Type B pancreatic cell (in vitro differentiated cells): ENCODE results near the gene UNC5C. TPM values are rescaled to one million over a fixed set of nuclear protein-coding genes. Genes with fewer than 3 reads are reported as not detected.

ENCODE experiments used
- DNase-seq: peaks from one replicate; pipeline ENCODE4 v3.0.0; 2021; ENCODE audit warnings: mixed read lengths; ENCODE audit not compliant: unreplicated experiment; ENCODE audit errors: extremely low spot score
- H3K27ac Mint-ChIP-seq: 2 replicates; pipeline ENCODE4 v1.8.0; 2021; ENCODE audit warnings: mild to moderate bottlenecking, mixed read lengths
- H3K27me3 Mint-ChIP-seq: 2 replicates; pipeline ENCODE4 v1.8.0; 2021; ENCODE audit warnings: mixed read lengths
- H3K36me3 Mint-ChIP-seq: 2 replicates; pipeline ENCODE4 v1.8.0; 2021; ENCODE audit warnings: mixed read lengths
- H3K4me1 Mint-ChIP-seq: one replicate; pipeline ENCODE4 v1.8.0; 2021; ENCODE audit warnings: mixed read lengths; ENCODE audit not compliant: unreplicated experiment
- H3K4me3 Mint-ChIP-seq: 2 replicates; pipeline ENCODE4 v1.8.0; 2021; ENCODE audit warnings: mild to moderate bottlenecking, mixed read lengths
- H3K9me3 Mint-ChIP-seq: 2 replicates; pipeline ENCODE4 v1.8.0; 2021; ENCODE audit warnings: mixed read lengths
- total RNA-seq: library from RNA; stranded (reverse); gene quantifications from 2 replicates; pipeline ENCODE4 v1.2.1, GENCODE V29; 2021; ENCODE audit warnings: low replicate concordance
- TF ChIP-seq, protein P1 (sequence below): fragments of 200-600 bp; sonication (generic); conservative IDR thresholded peaks from 2 replicates; pipeline ENCODE4 v1.5.0; 2021; ENCODE audit warnings: antibody characterized with exemption, mild to moderate bottlenecking

Gene UNC5C
- total RNA-seq, 1 donor from 2014 or later, result 95.0 TPM

DNA sequence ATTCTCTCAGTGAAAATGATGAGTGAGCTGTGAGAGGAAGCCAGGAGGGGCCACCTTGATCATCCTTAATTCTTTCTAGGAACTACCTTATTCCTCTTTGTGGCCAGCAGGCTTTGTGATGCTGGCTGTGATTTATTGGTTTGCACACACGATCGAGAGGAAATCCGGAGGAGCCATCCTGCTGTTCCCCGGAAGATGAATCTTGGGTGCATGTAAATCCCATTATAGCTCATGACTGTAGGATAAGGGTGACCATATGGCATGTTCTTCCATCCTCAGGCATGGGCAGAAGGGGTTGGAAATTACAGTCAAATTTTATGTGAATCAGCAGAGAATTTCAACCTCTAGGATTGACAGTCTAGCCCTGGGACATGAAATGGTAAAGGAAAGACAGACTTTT, 254.5 kb downstream of the UNC5C start:
- Mint-ChIP-seq H3K4me1 (peaks cover 10% of the 10 kb centered on the region), H3K36me3 (peaks cover 20% of the 10 kb centered on the region), H3K4me3 (no peak overlapping the region), H3K9me3 (peaks cover 2% of the 10 kb centered on the region), H3K27me3 (no peaks in the 10 kb centered on the region), H3K27ac (no peak overlapping the region)
- TF ChIP-seq, protein P1, sequence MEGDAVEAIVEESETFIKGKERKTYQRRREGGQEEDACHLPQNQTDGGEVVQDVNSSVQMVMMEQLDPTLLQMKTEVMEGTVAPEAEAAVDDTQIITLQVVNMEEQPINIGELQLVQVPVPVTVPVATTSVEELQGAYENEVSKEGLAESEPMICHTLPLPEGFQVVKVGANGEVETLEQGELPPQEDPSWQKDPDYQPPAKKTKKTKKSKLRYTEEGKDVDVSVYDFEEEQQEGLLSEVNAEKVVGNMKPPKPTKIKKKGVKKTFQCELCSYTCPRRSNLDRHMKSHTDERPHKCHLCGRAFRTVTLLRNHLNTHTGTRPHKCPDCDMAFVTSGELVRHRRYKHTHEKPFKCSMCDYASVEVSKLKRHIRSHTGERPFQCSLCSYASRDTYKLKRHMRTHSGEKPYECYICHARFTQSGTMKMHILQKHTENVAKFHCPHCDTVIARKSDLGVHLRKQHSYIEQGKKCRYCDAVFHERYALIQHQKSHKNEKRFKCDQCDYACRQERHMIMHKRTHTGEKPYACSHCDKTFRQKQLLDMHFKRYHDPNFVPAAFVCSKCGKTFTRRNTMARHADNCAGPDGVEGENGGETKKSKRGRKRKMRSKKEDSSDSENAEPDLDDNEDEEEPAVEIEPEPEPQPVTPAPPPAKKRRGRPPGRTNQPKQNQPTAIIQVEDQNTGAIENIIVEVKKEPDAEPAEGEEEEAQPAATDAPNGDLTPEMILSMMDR, result no peak
- DNase-seq, result no peak

DNA sequence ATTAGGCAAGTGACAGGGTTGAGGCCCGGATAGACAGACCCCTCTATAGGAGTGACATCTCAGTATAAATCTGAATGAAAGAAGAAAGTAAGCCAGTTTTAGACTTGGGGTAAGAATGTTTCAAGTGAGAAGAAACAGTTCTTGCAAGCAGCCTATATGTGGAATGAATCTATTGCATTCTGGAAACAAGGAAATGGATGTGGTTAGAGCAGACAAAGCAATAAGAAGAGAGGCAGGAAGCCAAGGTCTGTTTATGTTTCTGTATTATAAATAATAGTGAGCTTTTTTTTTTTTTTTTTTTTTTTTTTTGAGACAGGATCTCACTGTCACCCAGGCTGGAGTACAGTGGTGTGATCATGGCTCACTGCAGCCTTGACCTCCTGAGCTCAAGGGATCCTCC, 255.8 kb downstream of the UNC5C start:
- Mint-ChIP-seq H3K9me3 (peaks cover 5% of the 10 kb centered on the region), H3K36me3 (peaks cover 15% of the 10 kb centered on the region), H3K27me3 (no peaks in the 10 kb centered on the region), H3K4me1 (peaks cover 15% of the 10 kb centered on the region), H3K27ac (no peak overlapping the region), H3K4me3 (no peak overlapping the region)
- no peak for DNase-seq
- TF ChIP-seq, protein P1, result no peak

DNA sequence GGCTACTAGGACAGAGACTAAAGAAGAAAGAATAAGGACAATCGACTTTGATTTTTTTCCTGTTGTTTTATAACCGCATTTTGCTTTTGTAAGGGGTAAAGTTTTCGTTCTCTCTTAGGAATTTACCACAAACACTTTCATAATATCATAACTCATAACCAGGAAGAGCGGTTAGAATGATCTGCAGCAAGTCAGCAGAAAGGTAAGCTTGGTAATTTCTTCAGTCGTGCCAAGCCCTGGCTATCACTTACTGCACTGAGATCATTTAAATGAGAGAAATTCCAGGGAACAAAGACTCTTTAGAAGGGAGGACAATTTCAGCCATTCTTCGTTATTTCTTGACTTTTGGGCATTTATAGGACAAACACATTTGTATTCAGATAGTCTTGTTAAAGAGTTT, 258.1 kb downstream of the UNC5C start:
- peaks cover 7% of the 10 kb centered on the region for H3K36me3 Mint-ChIP-seq
- DNase-seq, result no peak
- no peak overlapping the region for H3K4me3 Mint-ChIP-seq
- peaks cover 5% of the 10 kb centered on the region for H3K9me3 Mint-ChIP-seq
- TF ChIP-seq, protein P1, result no peak
- H3K27ac Mint-ChIP-seq, result no peak overlapping the region
- H3K4me1 Mint-ChIP-seq, result peaks cover 20% of the 10 kb centered on the region
- no peaks in the 10 kb centered on the region for H3K27me3 Mint-ChIP-seq

DNA sequence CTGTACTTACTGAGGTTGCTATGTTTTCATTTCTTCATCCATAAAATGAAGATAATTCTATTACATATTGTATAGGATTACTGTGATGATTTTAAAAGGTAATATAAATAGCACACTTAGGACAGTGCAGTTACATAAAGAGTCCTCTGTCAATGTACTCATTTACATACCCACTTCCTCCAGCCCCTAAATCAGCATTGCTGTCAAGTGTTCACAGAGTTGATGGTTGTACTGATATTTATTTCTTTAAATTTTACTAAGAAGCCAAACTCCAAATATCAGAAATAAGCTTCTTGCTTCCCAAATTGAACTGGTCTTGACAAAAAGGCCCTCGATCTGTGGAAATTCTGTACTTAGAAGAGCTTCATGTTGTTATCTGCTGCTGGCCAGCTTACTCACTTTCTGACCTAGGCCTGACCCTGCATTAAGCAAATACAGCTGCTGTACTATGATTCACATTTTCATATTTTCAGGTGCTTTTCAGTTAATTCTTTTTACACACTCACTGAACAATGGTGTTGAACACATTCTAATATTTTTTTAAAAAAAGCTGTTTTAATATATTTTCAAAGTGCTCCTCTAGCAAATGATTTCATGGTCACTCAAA, 259.6 kb downstream of the UNC5C start:
- H3K4me1 Mint-ChIP-seq, result peaks cover 26% of the 10 kb centered on the region
- H3K36me3 Mint-ChIP-seq, result peaks cover 7% of the 10 kb centered on the region
- no peak overlapping the region for H3K27ac Mint-ChIP-seq
- TF ChIP-seq, protein P1, result no peak
- peaks cover 5% of the 10 kb centered on the region for H3K9me3 Mint-ChIP-seq
- no peak overlapping the region for H3K4me3 Mint-ChIP-seq
- DNase-seq, result no peak
- H3K27me3 Mint-ChIP-seq, result peaks cover 6% of the 10 kb centered on the region

DNA sequence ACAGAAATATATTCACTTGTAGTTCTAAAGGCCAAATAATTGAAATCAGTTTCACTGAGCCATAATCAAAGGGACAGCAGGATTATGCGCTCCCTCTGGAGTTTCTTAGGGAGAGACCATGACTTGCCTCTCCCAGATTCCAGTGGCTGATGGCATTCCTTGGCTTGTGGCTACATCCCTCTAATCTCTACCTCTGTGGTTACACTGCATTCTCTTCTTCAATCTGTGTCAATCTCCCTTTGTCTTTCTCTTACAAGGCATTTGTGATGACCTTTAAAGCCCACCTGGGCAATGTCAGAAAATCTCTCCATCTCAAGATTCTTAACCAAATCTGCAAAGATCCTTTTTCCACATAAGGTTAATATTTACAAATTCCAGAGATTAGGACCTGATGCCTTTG, 260.2 kb downstream of the UNC5C start:
- H3K27me3 Mint-ChIP-seq, result peaks cover 8% of the 10 kb centered on the region
- peaks cover 5% of the 10 kb centered on the region for H3K9me3 Mint-ChIP-seq
- peaks cover 7% of the 10 kb centered on the region for H3K36me3 Mint-ChIP-seq
- TF ChIP-seq, protein P1, result no peak
- no peak overlapping the region for H3K27ac Mint-ChIP-seq
- H3K4me1 Mint-ChIP-seq, result peaks cover 29% of the 10 kb centered on the region
- no peak for DNase-seq
- H3K4me3 Mint-ChIP-seq, result no peak overlapping the region
